NCI-H446 (cell line): ENCODE data around the gene ABO.
"Not testable (repeated sequence)": the region's sequence is repeated elsewhere in the genome, so short reads cannot be mapped to it uniquely, and the experiment has no call there.

Source experiments
- DNase-seq, 2 experiments: peaks; one replicate each; lab custom pipeline; 2025; lab: John Stamatoyannopoulos, UW

ABO gene

DNA sequence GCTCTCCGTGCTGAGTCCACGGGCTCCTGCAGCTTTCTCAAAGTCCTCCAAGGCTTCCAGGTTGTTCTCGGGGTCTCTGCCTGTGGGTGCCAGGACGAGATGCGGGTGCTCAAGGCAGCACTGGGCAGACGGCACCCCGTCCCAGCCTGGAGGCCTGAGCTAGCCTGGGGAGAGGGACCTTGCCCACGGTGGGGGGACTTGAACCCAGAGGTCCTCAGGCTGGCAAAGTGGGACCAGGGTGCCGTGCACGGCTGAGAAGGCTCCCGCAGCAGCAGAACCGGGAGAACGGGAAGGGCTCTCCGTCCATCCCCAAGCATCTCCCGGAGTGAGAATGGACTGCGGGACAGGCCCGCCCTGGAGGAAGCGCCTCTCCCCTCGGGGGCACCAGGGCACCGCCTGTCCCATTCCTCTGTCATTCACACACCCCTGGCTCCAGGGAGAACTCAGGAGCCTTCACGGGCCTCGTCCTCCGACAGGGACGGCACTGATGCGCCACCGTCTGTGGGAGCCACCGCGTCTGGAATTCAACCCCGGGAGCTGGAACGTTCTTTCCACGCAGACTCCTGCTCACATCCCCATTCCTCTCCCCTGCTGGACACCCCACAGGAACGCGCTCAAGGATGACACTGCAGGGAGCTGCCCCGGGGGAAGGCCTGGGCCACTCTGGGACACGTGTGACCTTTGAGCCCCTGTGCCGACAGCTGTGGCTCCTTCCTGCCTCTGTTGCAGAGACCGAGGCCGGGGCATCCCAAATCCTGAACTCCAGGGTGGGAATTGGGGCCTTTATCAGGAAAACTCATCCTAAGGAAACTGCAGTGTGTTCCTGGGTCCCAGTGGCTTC is 49.6 kb downstream of the ABO start:
- no peak for DNase-seq

- no peak for DNase-seq
Observed at GRCh38 chr9:133224762-133225161, 50.2 kb downstream of the ABO start.

DNA sequence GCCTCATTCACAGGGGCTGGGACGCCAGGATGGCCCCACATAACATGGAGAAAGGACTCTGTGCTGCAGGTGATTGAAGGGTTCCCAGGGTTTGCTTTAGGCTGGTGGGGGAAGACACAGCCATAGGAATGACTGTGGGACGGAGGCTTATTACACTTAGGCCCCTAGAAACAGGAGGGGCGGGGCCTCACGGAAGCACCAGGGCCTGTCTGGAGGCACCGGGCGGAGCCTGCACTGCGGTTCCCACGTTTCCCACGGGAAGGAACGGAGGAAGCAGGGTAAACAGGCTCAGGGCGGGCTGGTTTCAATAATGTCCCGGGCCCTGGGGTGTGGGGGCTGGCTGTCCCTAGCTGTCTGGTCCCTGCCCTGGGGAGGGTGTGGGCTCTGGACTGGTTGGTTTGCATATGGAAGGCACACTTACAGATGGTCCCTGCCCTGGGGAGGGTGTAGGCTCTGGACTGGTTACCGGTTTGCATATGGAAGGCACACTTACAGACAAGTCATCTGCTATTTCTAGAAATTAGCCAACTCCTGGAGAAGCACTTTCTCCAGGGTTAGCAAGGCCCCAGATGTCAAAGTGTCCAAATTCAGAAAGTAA is 51.7 kb downstream of the ABO start:
- DNase-seq = not testable (repeated sequence)

DNA sequence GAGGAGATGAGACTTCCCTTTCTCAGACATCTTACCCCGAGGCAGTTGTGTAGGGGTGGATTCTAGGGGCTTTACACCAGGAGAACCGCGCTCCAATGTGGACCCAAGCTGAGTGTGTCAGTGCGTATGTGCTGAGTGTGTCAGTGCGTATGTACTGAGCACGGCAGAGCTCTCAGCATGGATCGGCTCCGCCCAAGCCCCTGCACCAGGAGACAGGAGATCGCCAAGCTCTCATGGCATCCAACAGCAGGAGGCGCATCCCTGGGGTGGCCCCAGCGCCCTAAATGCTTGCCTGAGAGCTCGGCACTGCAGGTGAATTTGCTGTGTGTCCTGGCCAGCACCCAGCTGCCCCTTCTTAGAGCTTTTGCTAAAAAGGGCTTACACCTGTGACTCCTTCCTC is 53.0 kb downstream of the ABO start:
- not testable (repeated sequence) for DNase-seq

DNA sequence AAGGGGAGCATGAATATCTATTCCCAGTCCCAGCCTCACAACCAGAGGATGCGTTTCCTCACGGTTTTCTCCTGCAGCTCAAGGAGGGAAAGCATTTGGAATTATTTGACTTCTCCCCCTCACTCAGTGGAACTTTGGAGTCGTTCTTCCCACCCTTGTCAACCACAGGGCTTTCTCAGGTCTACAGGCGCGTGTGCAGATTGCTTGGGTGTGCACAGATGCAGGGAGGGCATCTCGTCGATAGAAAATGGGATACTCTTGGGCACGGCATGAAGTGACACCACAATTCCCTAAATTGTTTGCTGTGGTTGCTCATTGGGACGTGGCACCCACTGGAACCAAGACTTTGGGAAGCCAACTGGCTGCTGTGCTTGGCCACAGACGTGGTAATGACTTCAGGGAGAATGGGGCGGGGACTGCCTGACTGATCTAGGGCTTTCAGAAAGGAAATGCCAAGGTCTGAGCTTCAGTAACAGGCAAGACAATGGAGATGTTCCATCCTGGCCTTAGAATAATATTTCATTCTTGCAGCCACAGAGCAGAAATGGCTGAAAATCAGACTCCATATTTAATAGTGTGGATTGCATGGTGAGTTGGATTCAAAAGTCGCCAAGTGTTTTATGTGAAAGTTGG is 53.7 kb downstream of the ABO start:
- DNase-seq = no peak

- DNase-seq = not testable (repeated sequence)
Observed at GRCh38 chr9:133218049-133218975, 56.7 kb downstream of the ABO start.

GRCh38 chr9:133217333-133217988 is 57.5 kb downstream of the ABO start:
- not testable (repeated sequence) for DNase-seq

DNA sequence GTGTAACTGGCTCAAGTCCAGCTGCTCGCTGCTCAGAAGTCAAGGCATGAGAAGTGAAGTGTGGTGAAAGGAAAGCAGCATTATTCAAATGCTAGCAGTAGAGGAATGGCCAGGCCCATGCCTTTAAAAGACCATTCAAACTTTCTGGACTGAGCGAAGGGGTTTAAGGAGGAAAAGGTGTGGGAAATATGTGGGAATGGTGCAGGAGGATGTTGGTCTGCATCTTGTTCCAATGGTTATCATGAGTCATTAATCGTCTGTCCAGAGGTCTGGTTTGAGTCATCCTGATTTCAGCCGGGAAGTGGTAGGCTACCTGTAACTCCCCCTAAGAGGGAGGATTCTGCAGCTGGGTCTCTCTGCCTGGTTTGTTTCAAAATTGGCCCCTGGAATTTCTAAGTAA is 60.7 kb downstream of the ABO start:
- DNase-seq = not testable (repeated sequence)

DNA sequence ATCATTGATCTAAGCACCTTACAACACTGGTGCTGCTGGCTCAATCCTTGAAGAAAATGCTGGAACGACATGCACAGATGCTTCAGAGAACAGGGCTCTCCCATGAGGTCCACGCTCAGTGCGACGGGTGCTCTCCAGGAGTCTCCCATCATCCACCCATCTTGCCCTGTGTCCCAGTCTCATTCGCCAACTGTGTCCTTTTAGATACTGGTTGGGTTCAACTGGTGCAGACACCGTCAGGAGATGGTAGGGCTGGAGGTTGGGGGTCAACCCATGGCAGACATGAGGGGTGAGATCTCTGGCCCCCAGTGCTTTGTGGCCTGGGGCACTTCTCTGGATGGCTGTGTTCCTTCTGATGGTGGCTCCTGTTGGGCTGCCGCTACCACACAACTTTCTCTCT is 64.4 kb downstream of the ABO start:
- DNase-seq = no peak

GRCh38 chr9:133210202-133210532 is 64.8 kb downstream of the ABO start:
- no peak for DNase-seq

DNA sequence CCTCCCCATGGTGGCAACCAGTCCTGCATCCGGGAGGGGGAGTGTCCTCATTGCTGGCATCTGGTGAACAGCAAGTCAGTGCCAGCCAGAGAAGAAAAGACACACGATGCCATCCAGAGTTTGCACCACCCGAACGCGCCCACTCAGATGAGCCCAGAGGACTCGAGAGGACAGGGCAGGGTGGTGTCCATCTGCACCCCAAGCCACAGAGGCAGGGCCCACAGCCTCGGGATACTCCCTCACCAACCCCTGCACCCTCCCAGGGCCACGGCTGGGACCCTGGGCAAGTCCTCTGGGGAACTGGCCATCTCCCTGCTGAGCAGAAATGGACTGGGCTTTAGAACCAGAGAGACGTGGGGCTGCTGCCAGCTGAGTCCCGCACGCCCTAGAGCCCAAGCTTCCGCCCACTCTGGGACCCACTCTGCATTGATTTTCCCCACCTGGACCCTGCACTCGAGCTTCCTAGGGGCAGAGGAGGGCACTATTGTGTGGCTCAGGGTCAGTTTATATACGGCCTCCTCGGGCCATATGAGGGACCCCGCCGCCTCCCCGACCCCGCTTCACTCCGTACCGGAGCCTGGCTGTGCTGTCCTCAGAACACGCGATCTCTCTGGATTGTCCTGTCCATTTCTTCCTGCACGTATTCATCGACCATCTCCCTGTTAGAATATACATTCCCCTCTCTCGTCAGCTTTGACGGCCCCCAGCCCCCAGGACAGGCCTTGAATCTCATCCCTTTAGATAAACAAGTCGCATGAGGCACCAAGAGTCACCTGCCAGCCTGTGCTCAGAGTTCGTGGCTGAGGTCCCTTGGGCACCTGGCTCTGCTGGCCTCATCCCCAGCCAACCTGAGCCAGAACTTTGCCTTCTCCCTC is 65.4 kb downstream of the ABO start:
- not testable (repeated sequence) for DNase-seq

GRCh38 chr9:133208880-133209300 is 66.1 kb downstream of the ABO start, which contains the start of gene OBP2B:
TSS of gene OBP2B (minus strand) at chr9:133209250. CDS start at chr9:133209199, 51 bp downstream.
- DNase-seq = not testable (repeated sequence)

GRCh38 chr9:133208171-133208879 is 66.7 kb downstream of the ABO start:
- not testable (repeated sequence) for DNase-seq

GRCh38 chr9:133207540-133208170 is 67.3 kb downstream of the ABO start:
- DNase-seq = no peak

DNA sequence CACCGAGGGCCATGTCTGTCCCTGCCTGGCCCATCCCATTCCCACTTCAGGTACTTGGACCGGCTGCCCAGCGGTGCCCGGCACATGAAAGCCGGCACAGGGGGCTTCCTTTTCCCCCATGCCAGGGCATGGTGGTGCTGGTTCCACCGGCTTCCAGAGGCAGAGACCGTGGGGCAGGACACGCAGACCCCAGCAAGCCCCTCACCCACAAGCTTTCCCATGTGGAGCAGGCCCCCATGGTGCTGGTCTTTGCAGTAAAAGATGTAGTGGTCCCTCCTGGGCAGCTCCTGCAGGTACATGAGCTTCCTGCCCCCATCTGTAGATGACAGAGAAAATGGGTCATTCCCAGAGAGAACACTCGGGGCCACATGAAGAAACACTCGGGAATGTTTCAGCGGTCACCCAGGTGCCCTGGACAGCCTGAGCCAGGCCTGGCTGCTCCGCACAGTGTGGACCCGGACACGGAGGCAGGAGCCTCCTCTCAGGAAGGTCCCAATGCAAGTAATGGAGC is 67.9 kb downstream of the ABO start:
- no peak for DNase-seq

DNA sequence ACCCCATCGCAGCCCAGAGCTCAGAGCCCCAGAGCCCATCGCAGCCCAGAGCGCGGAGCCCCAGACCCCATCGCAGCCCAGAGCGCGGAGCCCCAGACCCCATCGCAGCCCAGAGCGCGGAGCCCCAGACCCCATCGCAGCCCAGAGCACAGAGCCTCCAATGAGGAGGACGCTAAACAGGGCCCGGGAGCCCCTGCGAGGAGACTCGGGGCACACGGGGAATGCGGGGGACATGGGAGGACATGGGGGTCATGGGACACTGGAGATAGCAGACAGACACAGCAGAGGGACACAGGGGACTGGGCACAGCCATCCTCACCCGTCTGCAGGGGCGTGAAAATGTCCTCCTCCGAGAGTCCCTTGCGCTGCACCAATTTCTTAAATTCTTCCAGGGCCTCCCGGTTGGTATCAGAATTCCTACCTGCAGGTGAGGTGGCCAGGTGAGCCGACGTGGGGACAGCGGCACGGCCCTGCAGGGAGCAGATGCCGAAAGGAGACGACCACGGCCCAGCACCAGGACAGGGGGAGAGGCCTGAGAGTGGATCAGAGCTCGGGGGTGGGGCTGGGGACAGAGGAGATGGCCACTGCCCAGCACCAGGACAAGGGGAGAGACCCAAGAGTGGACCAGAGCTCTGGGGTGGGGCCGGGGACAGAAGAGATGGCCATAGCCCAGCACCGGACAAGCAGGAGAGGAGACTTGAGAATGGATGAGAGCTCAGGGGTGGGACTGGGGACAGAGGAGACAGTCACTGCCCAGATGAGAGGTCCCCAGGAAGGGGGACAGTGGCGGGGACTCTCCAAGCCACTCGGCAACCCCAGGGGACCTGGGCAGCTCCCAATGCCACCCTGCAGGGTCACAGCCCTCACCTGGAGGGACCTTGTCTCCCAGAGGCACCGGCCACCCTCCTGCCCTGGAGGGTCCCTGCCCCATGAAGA is 68.7 kb downstream of the ABO start:
- no peak for DNase-seq

- not testable (repeated sequence) for DNase-seq
Observed at GRCh38 chr9:133205481-133205887, 69.5 kb downstream of the ABO start.
